Nephron (organoid): ENCODE data around the gene PATZ1.
"Not testable (repeated sequence)": the region's sequence is repeated elsewhere in the genome, so short reads cannot be mapped to it uniquely, and the experiment has no call there.

Experiments
- H3K27ac Mint-ChIP-seq, 3 experiments: 2 replicates each; pipeline ENCODE4 v1.8.0; 2020; ENCODE audit warnings: mixed read lengths in 3 of 3, mild to moderate bottlenecking in 2 of 3, moderate library complexity in 1 of 3
- H3K27me3 Mint-ChIP-seq: 2 replicates; pipeline ENCODE4 v1.8.0; 2021; ENCODE audit warnings: low read depth, mild to moderate bottlenecking, moderate library complexity, mixed read lengths
- H3K36me3 Mint-ChIP-seq: 2 replicates; pipeline ENCODE4 v1.8.0; 2020; ENCODE audit warnings: low read depth, mixed read lengths
- H3K4me1 Mint-ChIP-seq: 2 replicates; pipeline ENCODE4 v1.8.0; 2020; ENCODE audit warnings: mixed read lengths
- H3K4me3 Mint-ChIP-seq, 3 experiments: 2 replicates each; pipeline ENCODE4 v1.8.0; 2020; ENCODE audit warnings: mild to moderate bottlenecking in 3 of 3, mixed read lengths in 3 of 3, moderate library complexity in 2 of 3
- H3K9me3 Mint-ChIP-seq: 2 replicates; pipeline ENCODE4 v1.8.0; 2020; ENCODE audit warnings: mixed read lengths
- TF ChIP-seq, protein P1 (sequence below), 3 experiments: fragments of 200-600 bp; sonication (generic); IDR thresholded peaks; one replicate each; pipeline ENCODE4 v1.5.0; 2021; ENCODE audit warnings: antibody characterized with exemption in 3 of 3; ENCODE audit not compliant: unreplicated experiment in 3 of 3

PATZ1 gene

DNA sequence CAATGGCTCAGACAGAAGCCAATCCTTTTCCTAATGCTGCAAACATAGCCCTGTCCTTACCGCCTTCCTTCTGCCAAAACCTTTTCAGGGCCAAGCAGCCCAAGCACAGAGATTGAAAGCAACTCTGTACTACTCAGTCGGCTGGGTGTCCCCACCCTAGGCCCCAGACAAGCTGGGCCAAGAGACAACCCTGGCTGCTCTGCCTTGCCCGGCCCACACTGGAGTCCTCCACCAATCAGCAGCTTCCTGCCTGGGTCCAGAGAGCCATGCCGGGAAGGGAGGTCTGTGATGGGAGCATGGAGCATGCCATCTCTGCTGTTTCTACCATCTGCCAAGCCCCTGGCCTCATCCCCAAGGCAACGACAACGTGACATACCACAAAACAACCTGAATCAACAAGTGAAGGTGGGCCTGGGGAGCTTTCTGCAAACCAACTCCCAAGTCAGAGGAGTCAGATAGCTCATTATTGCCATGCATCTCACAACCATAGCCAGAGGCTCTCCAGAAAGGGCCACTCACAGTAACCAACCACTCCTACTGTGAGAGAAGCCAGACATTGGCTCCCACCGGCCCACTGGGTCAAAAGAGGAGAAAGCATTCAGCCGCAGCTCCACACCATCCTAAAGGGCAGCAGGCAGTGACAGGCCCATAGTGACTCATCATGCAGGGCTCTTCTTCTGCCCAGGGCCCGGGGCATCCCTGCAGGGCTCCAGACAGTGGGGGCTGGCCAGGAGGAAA lies 18.2 kb downstream of the PATZ1 start:
- Mint-ChIP-seq H3K36me3 (peaks cover 77% of the 10 kb centered on the region), H3K27me3 (no peaks in the 10 kb centered on the region), H3K27ac (no peak overlapping the region), H3K4me3 (no peak overlapping the region), H3K4me1 (peaks cover 22% of the 10 kb centered on the region), H3K9me3 (no peaks in the 10 kb centered on the region)
- TF ChIP-seq, protein P1, sequence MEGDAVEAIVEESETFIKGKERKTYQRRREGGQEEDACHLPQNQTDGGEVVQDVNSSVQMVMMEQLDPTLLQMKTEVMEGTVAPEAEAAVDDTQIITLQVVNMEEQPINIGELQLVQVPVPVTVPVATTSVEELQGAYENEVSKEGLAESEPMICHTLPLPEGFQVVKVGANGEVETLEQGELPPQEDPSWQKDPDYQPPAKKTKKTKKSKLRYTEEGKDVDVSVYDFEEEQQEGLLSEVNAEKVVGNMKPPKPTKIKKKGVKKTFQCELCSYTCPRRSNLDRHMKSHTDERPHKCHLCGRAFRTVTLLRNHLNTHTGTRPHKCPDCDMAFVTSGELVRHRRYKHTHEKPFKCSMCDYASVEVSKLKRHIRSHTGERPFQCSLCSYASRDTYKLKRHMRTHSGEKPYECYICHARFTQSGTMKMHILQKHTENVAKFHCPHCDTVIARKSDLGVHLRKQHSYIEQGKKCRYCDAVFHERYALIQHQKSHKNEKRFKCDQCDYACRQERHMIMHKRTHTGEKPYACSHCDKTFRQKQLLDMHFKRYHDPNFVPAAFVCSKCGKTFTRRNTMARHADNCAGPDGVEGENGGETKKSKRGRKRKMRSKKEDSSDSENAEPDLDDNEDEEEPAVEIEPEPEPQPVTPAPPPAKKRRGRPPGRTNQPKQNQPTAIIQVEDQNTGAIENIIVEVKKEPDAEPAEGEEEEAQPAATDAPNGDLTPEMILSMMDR (IDR thresholded peaks at IDR 0.05; ENCODE audit: unreplicated experiment in 3 of 3) = no peak

GRCh38 chr22:31326877-31327276 lies 19.3 kb downstream of the PATZ1 start:
- TF ChIP-seq, protein P1 (IDR thresholded peaks at IDR 0.05; ENCODE audit: unreplicated experiment in 3 of 3) = no peak
- Mint-ChIP-seq H3K36me3 (peaks cover 71% of the 10 kb centered on the region), H3K27me3 (no peaks in the 10 kb centered on the region), H3K9me3 (no peaks in the 10 kb centered on the region), H3K4me3 (no peak overlapping the region), H3K27ac (no peak overlapping the region), H3K4me1 (peaks cover 12% of the 10 kb centered on the region)

- Mint-ChIP-seq H3K4me1 (no peaks in the 10 kb centered on the region), H3K4me3 (no peak overlapping the region), H3K9me3 (no peaks in the 10 kb centered on the region), H3K27ac (no peak overlapping the region), H3K36me3 (peaks cover 48% of the 10 kb centered on the region), H3K27me3 (no peaks in the 10 kb centered on the region)
- TF ChIP-seq, protein P1 (IDR thresholded peaks at IDR 0.05; ENCODE audit: unreplicated experiment in 3 of 3) = no peak
These were observed 22.3 kb downstream of the PATZ1 start for GRCh38 chr22:31323578-31324550.

- no peak overlapping the region for H3K4me3 Mint-ChIP-seq
- no peak overlapping the region for H3K27ac Mint-ChIP-seq
- no peaks in the 10 kb centered on the region for H3K9me3 Mint-ChIP-seq
- TF ChIP-seq, protein P1 (IDR thresholded peaks at IDR 0.05; ENCODE audit: unreplicated experiment in 3 of 3) = no peak
- no peaks in the 10 kb centered on the region for H3K4me1 Mint-ChIP-seq
- H3K27me3 Mint-ChIP-seq = no peaks in the 10 kb centered on the region
- peaks cover 27% of the 10 kb centered on the region for H3K36me3 Mint-ChIP-seq
These were observed 24.7 kb downstream of the PATZ1 start for GRCh38 chr22:31321421-31321820.

GRCh38 chr22:31314220-31314619 lies 31.9 kb downstream of the PATZ1 start:
- not testable (repeated sequence) for H3K27me3 Mint-ChIP-seq, H3K27ac Mint-ChIP-seq, H3K4me1 Mint-ChIP-seq, H3K36me3 Mint-ChIP-seq, H3K4me3 Mint-ChIP-seq
- H3K9me3 Mint-ChIP-seq = peaks cover 20% of the 10 kb centered on the region

DNA sequence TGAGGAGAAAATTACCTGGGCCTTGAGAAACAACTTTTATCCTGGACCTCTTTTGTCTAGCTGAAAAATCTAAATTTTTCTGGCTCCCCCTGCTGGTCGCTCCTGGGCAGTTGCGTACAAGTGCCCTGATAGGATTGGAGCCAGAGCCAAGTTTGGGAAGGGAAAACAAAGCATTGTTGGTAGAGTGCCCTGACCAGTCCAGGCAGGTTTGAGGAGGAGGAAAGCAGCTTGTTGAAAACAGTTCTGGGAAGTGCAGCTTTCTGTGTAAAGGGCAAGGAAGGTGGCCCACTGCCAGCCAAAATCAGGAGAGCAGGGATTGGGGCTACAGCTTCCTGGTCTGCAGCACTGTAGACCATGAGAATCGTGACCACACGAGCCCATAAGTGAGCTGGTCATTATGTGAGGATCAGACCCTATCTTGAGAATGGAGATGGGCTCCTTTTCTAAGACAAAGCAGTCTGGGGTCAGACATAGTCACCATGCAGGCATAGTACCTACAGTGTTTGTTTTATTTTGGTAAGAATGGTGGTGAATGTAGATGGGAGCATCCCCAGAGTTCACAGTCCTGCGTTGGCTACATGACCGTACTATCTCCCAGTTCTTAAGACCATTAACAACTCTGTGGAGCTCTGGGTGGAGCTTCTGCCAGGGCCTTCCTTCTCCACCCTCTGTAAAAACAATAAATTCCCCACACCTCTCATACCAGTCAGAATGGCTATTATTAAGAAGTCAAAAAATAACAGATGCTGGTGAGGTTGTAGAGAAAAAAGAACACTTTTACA lies 32.6 kb downstream of the PATZ1 start:
- Mint-ChIP-seq H3K27me3 (no peaks in the 10 kb centered on the region), H3K4me3 (no peak overlapping the region), H3K27ac (peak overlapping the region; percentile 5 to 53 (median 30)), H3K9me3 (peaks cover 20% of the 10 kb centered on the region), H3K36me3 (peaks cover 8% of the 10 kb centered on the region), H3K4me1 (peaks cover 5% of the 10 kb centered on the region)
- TF ChIP-seq, protein P1 (IDR thresholded peaks at IDR 0.05; ENCODE audit: unreplicated experiment in 3 of 3) = peak; percentile 76 to 77 (median 77)
